NCI-H345 treated with DMSO at 0.1 percent for 48 hours (cell line): ENCODE measurements around the gene MINAR1.

ENCODE experiments used
- DNase-seq: peaks from one replicate; lab custom pipeline; 2025; ENCODE audit not compliant: unreplicated experiment; lab: John Stamatoyannopoulos, UW

MINAR1 gene

DNA sequence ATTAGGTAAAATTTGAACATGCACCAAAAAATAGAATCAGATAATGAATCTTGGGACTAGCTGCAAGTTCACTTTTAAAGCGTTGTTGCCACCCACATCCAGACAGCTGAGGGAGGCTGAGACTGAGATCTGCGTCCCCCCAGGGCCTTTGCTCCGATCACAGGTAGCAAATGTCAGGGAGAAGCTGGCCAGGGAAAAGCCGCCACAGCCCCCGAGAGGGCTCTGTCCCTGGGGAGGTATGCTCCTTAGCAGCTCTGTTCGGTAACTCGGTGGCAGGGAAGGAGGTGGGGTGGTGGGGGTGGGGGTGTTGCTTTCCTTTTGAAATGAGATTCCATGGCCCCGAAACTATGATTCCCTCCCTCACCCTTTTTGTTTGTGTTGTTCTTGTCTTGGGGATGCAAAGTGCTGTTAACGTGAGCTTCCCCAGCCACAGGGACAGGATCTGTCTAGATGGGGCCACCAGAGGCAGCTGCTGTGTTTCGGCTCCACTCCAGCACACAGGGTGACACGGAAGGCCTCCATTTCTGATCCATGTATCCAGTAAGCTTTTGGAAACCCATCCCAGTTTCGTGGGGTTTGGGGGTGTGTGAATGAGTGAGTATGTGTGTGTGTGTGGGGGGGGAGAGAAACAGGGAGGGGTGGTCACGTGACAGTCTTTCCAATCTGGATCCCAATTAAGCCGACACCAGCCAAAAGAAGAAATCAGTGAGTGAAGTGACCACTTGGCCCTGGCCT is 1.1 kb upstream of the MINAR1 start:
- DNase-seq: no peak

GRCh38 chr15:79432345-79433275 is 474 bp downstream of the MINAR1 start:
- DNase-seq: no peak

GRCh38 chr15:79433276-79433990 is 1.3 kb downstream of the MINAR1 start:
- peak; percentile 39 for DNase-seq

- DNase-seq: no peak
Measured at GRCh38 chr15:79434361-79434760, 2.2 kb downstream of the MINAR1 start.

DNA sequence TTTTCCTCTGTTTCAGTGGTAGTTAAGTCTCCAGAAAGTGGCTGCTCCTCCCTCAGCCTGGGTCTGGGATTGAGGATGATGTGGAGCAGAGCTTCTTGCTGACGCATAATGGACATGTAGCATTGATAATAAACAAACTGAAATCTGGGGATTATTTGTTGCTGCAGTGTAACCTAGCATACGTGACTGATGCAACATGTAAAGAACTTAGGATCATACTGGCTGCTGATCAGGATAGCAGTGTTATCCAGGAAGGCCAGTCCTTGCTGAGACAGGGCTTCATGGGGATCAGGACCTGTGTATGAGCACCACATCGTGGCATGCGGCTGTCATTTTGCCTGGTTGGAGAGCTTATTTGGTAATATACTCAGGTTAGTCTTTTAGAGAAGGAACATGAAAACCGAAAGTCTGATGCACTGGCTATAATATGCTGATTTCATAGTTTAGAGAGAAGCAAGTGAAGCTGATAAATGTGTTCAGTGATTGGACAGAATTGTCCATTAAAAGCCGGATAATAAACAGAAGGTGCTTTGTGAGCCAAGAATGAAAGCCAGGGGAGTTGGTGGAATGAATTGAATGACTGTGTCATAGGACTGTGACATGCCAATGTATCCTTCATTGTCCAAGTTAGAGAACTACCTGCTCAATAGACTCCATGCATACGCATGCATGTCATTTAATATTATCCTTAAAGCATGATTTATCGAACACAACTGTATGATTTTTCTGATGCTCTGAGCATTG is 4.1 kb downstream of the MINAR1 start:
- DNase-seq: no peak

GRCh38 chr15:79437275-79438000 is 5.3 kb downstream of the MINAR1 start:
- no peak for DNase-seq

DNA sequence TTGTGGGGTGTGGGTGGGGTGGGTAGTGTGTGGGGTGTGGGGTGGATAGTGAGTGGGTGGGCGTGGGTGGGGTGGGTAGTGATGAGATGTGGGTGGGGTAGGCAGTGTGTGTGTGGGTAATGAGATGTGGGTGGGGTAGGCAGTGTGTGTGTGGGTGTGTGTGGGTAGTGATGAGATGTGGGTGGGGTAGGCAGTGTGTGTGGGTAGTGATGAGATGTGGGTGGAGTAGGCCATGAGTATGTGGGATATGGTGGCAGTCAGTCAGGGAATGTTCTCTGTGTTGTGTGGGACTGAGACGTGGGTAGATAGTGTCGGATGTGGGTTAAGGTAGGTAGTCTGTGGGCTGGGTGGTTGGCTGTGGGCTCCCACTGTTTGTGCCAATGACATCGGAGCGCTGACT is 7.1 kb downstream of the MINAR1 start:
- no peak for DNase-seq

GRCh38 chr15:79440355-79440908 is 8.3 kb downstream of the MINAR1 start:
- no peak for DNase-seq

DNA sequence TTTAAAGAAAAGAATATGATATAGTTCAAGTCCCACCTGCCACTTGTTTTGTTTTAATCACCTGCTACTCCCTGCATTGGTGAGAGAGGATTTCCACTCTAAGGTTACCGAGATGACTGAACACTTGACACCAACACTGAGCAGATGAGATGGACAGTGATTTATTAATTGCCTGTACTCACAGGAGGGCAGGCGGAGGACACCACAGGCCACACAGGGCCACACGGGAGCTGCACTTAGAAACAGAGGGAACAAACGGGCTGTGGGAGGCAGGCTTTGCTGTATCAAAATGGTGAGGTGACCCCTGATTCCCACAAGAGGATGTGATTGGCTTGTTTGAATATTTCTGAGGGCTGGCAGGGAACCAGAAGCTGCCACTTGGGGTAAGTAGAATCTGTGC is 10.8 kb downstream of the MINAR1 start:
- DNase-seq: no peak

GRCh38 chr15:79447060-79447459 is 14.9 kb downstream of the MINAR1 start:
- DNase-seq: no peak

DNA sequence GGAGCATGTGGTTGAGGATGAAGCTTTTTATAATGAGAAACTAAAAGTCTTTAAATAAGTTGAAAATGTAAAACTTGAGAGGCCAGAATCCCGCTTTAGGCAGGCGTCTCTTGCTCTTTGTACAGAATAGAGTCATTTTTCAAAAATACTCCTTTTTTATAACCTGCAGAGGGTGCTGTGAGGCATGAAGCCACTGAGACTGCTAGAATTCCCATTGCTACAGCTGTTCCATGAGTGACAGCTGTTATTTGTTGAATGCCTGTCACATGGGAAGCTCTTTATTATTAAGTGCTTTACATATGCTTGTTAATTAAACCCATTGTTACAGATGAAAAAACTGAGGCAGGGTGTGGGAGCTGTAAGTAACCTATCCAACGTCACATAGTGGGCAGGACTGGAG is 18.5 kb downstream of the MINAR1 start:
- DNase-seq: no peak

- DNase-seq: no peak
Measured at GRCh38 chr15:79451361-79451999, 19.3 kb downstream of the MINAR1 start.

- DNase-seq: no peak
Measured at GRCh38 chr15:79452244-79453051, 20.3 kb downstream of the MINAR1 start.

DNA sequence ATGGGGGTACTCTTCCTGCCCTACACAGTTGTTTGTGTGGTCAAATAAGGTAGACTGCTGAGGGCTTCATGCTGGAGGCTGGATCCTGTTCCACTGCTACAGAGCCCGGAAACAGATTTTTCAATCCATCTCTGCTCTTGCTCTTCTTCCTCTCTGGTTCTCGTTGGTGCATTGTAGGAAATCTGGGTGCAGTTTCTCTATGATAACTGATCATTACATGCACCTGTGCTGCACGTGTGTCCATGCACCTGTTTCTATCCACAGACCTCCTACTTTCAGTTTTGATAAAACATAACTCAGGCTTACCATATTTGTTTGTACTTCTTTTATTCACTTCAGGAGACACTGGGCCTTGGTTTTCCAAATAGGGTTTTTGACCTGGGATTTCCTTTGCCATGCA is 21.3 kb downstream of the MINAR1 start:
- no peak for DNase-seq

GRCh38 chr15:79454063-79454462 is 21.9 kb downstream of the MINAR1 start:
- DNase-seq: no peak

- no peak for DNase-seq
Measured at GRCh38 chr15:79455361-79455760, 23.2 kb downstream of the MINAR1 start.

DNA sequence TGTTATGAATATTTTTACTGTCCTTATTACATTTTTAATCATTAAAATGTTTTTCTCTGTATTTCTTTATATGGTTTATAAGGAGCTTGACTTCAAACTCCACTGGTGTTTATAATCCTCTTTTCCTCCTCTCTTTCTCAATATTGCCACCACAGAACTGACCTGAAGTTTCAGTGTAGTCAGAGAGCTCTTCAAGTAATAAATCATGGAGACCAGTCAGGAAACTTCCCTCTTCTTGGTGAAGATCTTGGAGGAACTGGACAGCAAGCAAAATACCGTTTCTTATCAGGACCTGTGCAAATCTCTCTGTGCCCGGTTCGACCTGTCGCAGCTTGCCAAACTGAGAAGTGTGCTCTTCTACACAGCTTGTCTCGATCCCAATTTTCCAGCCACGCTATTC is 23.8 kb downstream of the MINAR1 start:
- no peak for DNase-seq

GRCh38 chr15:79458491-79458890 is 26.4 kb downstream of the MINAR1 start:
- DNase-seq: no peak

- no peak for DNase-seq
Measured at GRCh38 chr15:79459666-79460065, 27.5 kb downstream of the MINAR1 start.
